H9 (cell line): Measurements from ENCODE around the gene TMEM167B. TPM values are rescaled to one million over a fixed set of nuclear protein-coding genes. Genes with fewer than 3 reads are reported as not detected.

Experiments used
- DNase-seq: peaks from one replicate; pipeline ENCODE4 v3.0.0-alpha.2; 2017
- H2AFZ ChIP-seq: one replicate; pipeline ENCODE4 v1.6.1; 2013; ENCODE audit warnings: mild to moderate bottlenecking, low read length, control low read depth, moderate library complexity
- H2AK5ac ChIP-seq: 2 replicates; pipeline ENCODE4 v1.6.1; 2013; ENCODE audit warnings: low read length, control low read depth, mixed read lengths; ENCODE audit not compliant: insufficient read length
- H2BK120ac ChIP-seq: one replicate; pipeline ENCODE4 v1.6.1; 2013; ENCODE audit warnings: low read depth, mild to moderate bottlenecking, low read length, control low read depth, inconsistent platforms; ENCODE audit not compliant: poor library complexity, severe bottlenecking
- H2BK12ac ChIP-seq: 2 replicates; pipeline ENCODE4 v1.6.1; 2013; ENCODE audit warnings: low read length, control low read depth, mixed read lengths, low read depth; ENCODE audit not compliant: insufficient read length
- H2BK15ac ChIP-seq: 2 replicates; pipeline ENCODE4 v1.6.1; 2013; ENCODE audit warnings: low read depth, low read length, control low read depth
- H2BK20ac ChIP-seq: one replicate; pipeline ENCODE4 v1.6.1; 2013; ENCODE audit warnings: low read depth, mild to moderate bottlenecking, low read length, control low read depth, inconsistent platforms; ENCODE audit not compliant: poor library complexity, severe bottlenecking
- H2BK5ac ChIP-seq: 2 replicates; pipeline ENCODE4 v1.6.1; 2013; ENCODE audit warnings: low read length, control low read depth, mixed read lengths; ENCODE audit not compliant: insufficient read length
- H3K14ac ChIP-seq: 2 replicates; pipeline ENCODE4 v1.6.1; 2013; ENCODE audit warnings: low read length, control low read depth; ENCODE audit not compliant: insufficient read depth
- H3K18ac ChIP-seq: 2 replicates; pipeline ENCODE4 v1.6.1; 2013; ENCODE audit warnings: low read depth, mild to moderate bottlenecking, mixed read lengths, low read length, control low read depth; ENCODE audit not compliant: insufficient read length
- H3K23ac ChIP-seq: 2 replicates; pipeline ENCODE4 v1.6.1; 2013; ENCODE audit warnings: low read length, control low read depth, mixed read lengths, low read depth; ENCODE audit not compliant: insufficient read length
- H3K23me2 ChIP-seq: 2 replicates; pipeline ENCODE4 v1.6.1; 2013; ENCODE audit warnings: low read depth, mild to moderate bottlenecking, mixed read lengths, low read length, control low read depth; ENCODE audit not compliant: insufficient read length, poor library complexity, severe bottlenecking
- H3K27ac ChIP-seq: 2 replicates; pipeline ENCODE4 v1.5.1; 2013; ENCODE audit warnings: low read length, control low read depth, mixed read lengths, low read depth; ENCODE audit not compliant: insufficient read length
- H3K27me3 ChIP-seq: 2 replicates; pipeline ENCODE4 v1.6.1; 2013; ENCODE audit warnings: low read length, control low read depth, inconsistent platforms; ENCODE audit not compliant: insufficient read depth
- H3K4ac ChIP-seq: 2 replicates; pipeline ENCODE4 v1.6.1; 2013; ENCODE audit warnings: low read depth, mild to moderate bottlenecking, control low read depth, inconsistent platforms, low read length, moderate library complexity
- H3K4me1 ChIP-seq: 2 replicates; pipeline ENCODE4 v1.6.1; 2013; ENCODE audit warnings: low read length, control low read depth, inconsistent platforms; ENCODE audit not compliant: insufficient read depth
- H3K4me2 ChIP-seq: 2 replicates; pipeline ENCODE4 v1.6.1; 2013; ENCODE audit warnings: low read length, control low read depth, mixed read lengths; ENCODE audit not compliant: insufficient read length, insufficient read depth
- H3K56ac ChIP-seq: 2 replicates; pipeline ENCODE4 v1.6.1; 2013; ENCODE audit warnings: low read depth, mild to moderate bottlenecking, mixed read lengths, low read length, control low read depth; ENCODE audit not compliant: insufficient read length
- H3K79me1 ChIP-seq: 2 replicates; pipeline ENCODE4 v1.6.1; 2013; ENCODE audit warnings: low read depth, mild to moderate bottlenecking, moderate library complexity, low read length, control low read depth, inconsistent platforms; ENCODE audit not compliant: insufficient read depth, poor library complexity, severe bottlenecking
- H3K79me2 ChIP-seq: 2 replicates; pipeline ENCODE4 v1.6.1; 2013; ENCODE audit warnings: low read length, control low read depth, inconsistent platforms; ENCODE audit not compliant: insufficient read depth
- H3K9ac ChIP-seq: 2 replicates; pipeline ENCODE4 v1.6.1; 2013; ENCODE audit warnings: low read length, control low read depth, mixed read lengths; ENCODE audit not compliant: insufficient read length; ENCODE audit errors: extremely low read depth
- H3K9me3 ChIP-seq: one replicate; pipeline ENCODE4 v1.6.1; 2013; ENCODE audit warnings: low read depth, low read length, inconsistent platforms; ENCODE audit not compliant: control insufficient read depth
- H3T11ph ChIP-seq: one replicate; pipeline ENCODE4 v1.6.1; 2013; ENCODE audit warnings: mild to moderate bottlenecking, low read length, control low read depth, inconsistent platforms
- H4K20me1 ChIP-seq: one replicate; pipeline ENCODE4 v1.6.1; 2013; ENCODE audit not compliant: control insufficient read depth, insufficient read length, insufficient read depth
- H4K5ac ChIP-seq: 2 replicates; pipeline ENCODE4 v1.6.1; 2013; ENCODE audit warnings: low read depth, mild to moderate bottlenecking, mixed read lengths, low read length, control low read depth; ENCODE audit not compliant: insufficient read length
- H4K8ac ChIP-seq: replicated peaks from 2 replicates; pipeline ENCODE4 v1.6.1; 2013; ENCODE audit warnings: low read length, control low read depth, mixed read lengths, low read depth; ENCODE audit not compliant: insufficient read length
- H4K91ac ChIP-seq: 2 replicates; pipeline ENCODE4 v1.6.1; 2013; ENCODE audit warnings: low read depth, mild to moderate bottlenecking, moderate library complexity, mixed read lengths, low read length, control low read depth; ENCODE audit not compliant: insufficient read length
- H3K27ac Mint-ChIP-seq, 3 experiments: 2 replicates in 2 of 3; 3 replicates in 1 of 3; pipeline ENCODE4 v1.8.0; 2020 to 2021; ENCODE audit warnings: mixed read lengths in 3 of 3, mild to moderate bottlenecking in 1 of 3, moderate library complexity in 1 of 3
- H3K27me3 Mint-ChIP-seq: 2 replicates; pipeline ENCODE4 v1.8.0; 2021; ENCODE audit warnings: low read depth, mild to moderate bottlenecking, moderate library complexity, mixed read lengths
- H3K36me3 Mint-ChIP-seq, 3 experiments: 2 replicates in 2 of 3; 3 replicates in 1 of 3; pipeline ENCODE4 v1.8.0; 2020 to 2021; ENCODE audit warnings: low read depth in 3 of 3, mixed read lengths in 3 of 3; ENCODE audit not compliant: insufficient read depth in 1 of 3
- H3K4me1 Mint-ChIP-seq, 2 experiments: 2 replicates each; pipeline ENCODE4 v1.8.0; 2020; ENCODE audit warnings: mixed read lengths in 2 of 2
- H3K4me3 Mint-ChIP-seq, 2 experiments: 2 replicates in 1 of 2; 3 replicates in 1 of 2; pipeline ENCODE4 v1.8.0; 2020 to 2021; ENCODE audit warnings: mild to moderate bottlenecking in 2 of 2, mixed read lengths in 2 of 2, moderate library complexity in 1 of 2
- H3K9me3 Mint-ChIP-seq, 2 experiments: 2 replicates in 1 of 2; 3 replicates in 1 of 2; pipeline ENCODE4 v1.8.0; 2020; ENCODE audit warnings: mild to moderate bottlenecking in 2 of 2, mixed read lengths in 2 of 2, moderate library complexity in 1 of 2
- WGBS: extraction: QIAGEN DNeasy Blood & Tissue Kit; methylation state at CpG from one replicate; pipeline ENCODE4 v1.1.7; 2013; ENCODE audit warnings: missing lambda C conversion rate, low lambda C conversion rate, mixed read lengths; ENCODE audit not compliant: insufficient read length; ENCODE audit errors: extremely low coverage; 5-methylcytosine and 5-hydroxymethylcytosine counted together
- total RNA-seq: library from RNA; stranded (reverse); gene quantifications from 2 replicates; pipeline ENCODE4 v1.2.1, GENCODE V29; 2021
- TF ChIP-seq, protein P1 (sequence below): fragments of 200-600 bp; sonication (generic); conservative IDR thresholded peaks from 3 replicates; pipeline ENCODE4 v1.8.0; 2021; ENCODE audit warnings: antibody characterized with exemption, mild to moderate bottlenecking

Gene TMEM167B
- total RNA-seq, 1 experiment from 2014 or later = 13.9 TPM

DNA sequence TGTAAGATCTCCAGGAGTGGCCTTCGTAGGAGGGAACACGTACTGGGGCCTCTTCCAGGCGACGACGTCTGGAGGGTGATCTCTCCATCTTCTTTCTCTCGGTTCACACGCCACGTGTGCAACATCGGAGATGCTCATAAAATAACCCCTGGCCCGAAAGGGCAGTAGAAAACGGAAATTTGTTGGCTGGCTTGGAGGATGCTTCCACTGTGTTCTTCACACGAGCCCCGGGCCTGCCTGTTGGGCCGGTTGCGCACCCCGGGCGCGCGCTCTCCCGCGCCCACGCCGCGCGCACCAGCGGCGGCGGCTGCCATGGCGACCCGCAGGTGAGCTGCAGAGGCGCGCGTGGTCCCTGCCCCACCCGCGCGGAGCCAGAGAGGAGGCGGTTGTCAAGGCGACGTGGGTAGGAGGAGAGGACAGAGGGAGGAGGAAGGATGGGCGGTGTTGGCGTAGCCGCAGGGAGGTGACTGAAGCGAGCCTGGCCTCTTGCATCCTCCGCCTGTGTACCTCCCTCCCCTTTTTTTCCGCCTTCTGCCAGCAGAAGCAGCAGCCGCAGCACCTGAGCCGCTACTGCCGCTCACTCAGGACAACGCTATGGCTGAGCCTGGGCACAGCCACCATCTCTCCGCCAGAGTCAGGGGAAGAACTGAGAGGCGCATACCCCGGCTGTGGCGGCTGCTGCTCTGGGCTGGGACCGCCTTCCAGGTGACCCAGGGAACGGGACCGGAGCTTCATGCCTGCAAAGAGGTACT lies 23.2 kb downstream of the TMEM167B start, which contains the start of gene ELAPOR1:
Gene ELAPOR1, plus strand, starts transcription at position 526 of the 752 bp plus-strand sequence. Its CDS starts 69 bp downstream, at position 595.
- Histone ChIP-seq H3K9me3 (no peaks in the 10 kb centered on the region), H3K9ac (no peak within 1 kb of the TSS), H3K14ac (no peak within 1 kb of the TSS; the same call in 1 of the 2 replicates), H2AK5ac (no peak within 1 kb of the TSS), H3K23me2 (peaks cover 13% of the 10 kb centered on the region), H2BK15ac (no peak within 1 kb of the TSS), H3K23ac (no peak within 1 kb of the TSS), H3K4ac (no peak within 1 kb of the TSS), H2BK20ac (no peak within 1 kb of the TSS), H3T11ph (no peak within 1 kb of the TSS), H2BK12ac (no peak within 1 kb of the TSS), H3K79me2 (no peaks in the 10 kb centered on the region), H4K91ac (no peak within 1 kb of the TSS), H3K56ac (no peak within 1 kb of the TSS), H4K5ac (no peak within 1 kb of the TSS), H3K27me3 (peaks cover 23% of the 10 kb centered on the region; the same call in 1 of the 2 replicates), H2AFZ (no peak within 1 kb of the TSS), H4K8ac (no peak within 1 kb of the TSS), H3K4me1 (no peaks in the 10 kb centered on the region), H3K4me2 (peak within 1 kb of the TSS; percentile 44), H3K79me1 (no peaks in the 10 kb centered on the region), H3K18ac (no peak within 1 kb of the TSS), H4K20me1 (no peaks in the 10 kb centered on the region), H2BK5ac (no peak within 1 kb of the TSS), H2BK120ac (no peak within 1 kb of the TSS), H3K27ac (no peak within 1 kb of the TSS)
- TF ChIP-seq, protein P1, sequence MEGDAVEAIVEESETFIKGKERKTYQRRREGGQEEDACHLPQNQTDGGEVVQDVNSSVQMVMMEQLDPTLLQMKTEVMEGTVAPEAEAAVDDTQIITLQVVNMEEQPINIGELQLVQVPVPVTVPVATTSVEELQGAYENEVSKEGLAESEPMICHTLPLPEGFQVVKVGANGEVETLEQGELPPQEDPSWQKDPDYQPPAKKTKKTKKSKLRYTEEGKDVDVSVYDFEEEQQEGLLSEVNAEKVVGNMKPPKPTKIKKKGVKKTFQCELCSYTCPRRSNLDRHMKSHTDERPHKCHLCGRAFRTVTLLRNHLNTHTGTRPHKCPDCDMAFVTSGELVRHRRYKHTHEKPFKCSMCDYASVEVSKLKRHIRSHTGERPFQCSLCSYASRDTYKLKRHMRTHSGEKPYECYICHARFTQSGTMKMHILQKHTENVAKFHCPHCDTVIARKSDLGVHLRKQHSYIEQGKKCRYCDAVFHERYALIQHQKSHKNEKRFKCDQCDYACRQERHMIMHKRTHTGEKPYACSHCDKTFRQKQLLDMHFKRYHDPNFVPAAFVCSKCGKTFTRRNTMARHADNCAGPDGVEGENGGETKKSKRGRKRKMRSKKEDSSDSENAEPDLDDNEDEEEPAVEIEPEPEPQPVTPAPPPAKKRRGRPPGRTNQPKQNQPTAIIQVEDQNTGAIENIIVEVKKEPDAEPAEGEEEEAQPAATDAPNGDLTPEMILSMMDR = no peak
- peak; percentile 80 for DNase-seq
- WGBS = no CpG with 5 or more reads among the region's 56 CpGs
- Mint-ChIP-seq H3K27ac (no peak within 1 kb of the TSS), H3K9me3 (no peaks in the 10 kb centered on the region), H3K36me3 (no peaks in the 10 kb centered on the region), H3K4me1 (peaks cover 11 to 17% of the 10 kb centered on the region in 2 experiments), H3K4me3 (peak within 1 kb of the TSS; percentile 62 to 85), H3K27me3 (peaks cover 76% of the 10 kb centered on the region)
